GM19240 (cell line): ENCODE results near the gene LDLRAD4.
"Not testable (repeated sequence)": the region's sequence is repeated elsewhere in the genome, so short reads cannot be mapped to it uniquely, and the experiment has no call there.

Source experiments
- DNase-seq: peaks from one replicate; pipeline ENCODE4 v3.0.0; 2011; ENCODE audit warnings: low spot score; ENCODE audit not compliant: insufficient read length

Gene LDLRAD4

GRCh38 chr18:13331846-13332245, 113.3 kb downstream of the LDLRAD4 start:
- DNase-seq: no peak

GRCh38 chr18:13332874-13333273, 114.3 kb downstream of the LDLRAD4 start:
- DNase-seq: no peak

GRCh38 chr18:13335903-13336302, 117.3 kb downstream of the LDLRAD4 start:
- DNase-seq: no peak

- no peak for DNase-seq
Observed at GRCh38 chr18:13336841-13337240, 118.3 kb downstream of the LDLRAD4 start.

GRCh38 chr18:13337369-13337768, 118.8 kb downstream of the LDLRAD4 start:
- DNase-seq: no peak

GRCh38 chr18:13338318-13338717, 119.8 kb downstream of the LDLRAD4 start:
- DNase-seq: no peak

- no peak for DNase-seq
Observed at GRCh38 chr18:13339653-13340052, 121.1 kb downstream of the LDLRAD4 start.

- DNase-seq: not testable (repeated sequence)
Observed at GRCh38 chr18:13346449-13346848, 127.9 kb downstream of the LDLRAD4 start.

- DNase-seq: no peak
Observed at GRCh38 chr18:13353084-13353823, 134.7 kb downstream of the LDLRAD4 start.

GRCh38 chr18:13354402-13354801, 135.8 kb downstream of the LDLRAD4 start:
- no peak for DNase-seq

- no peak for DNase-seq
Observed at GRCh38 chr18:13356032-13356431, 137.5 kb downstream of the LDLRAD4 start.

GRCh38 chr18:13357289-13357688, 138.7 kb downstream of the LDLRAD4 start:
- DNase-seq: no peak

GRCh38 chr18:13359210-13359609, 140.7 kb downstream of the LDLRAD4 start:
- no peak for DNase-seq

- DNase-seq: no peak
Observed at GRCh38 chr18:13361431-13361830, 142.9 kb downstream of the LDLRAD4 start.

- no peak for DNase-seq
Observed at GRCh38 chr18:13362051-13362450, 143.5 kb downstream of the LDLRAD4 start.

- no peak for DNase-seq
Observed at GRCh38 chr18:13362607-13363006, 144.0 kb downstream of the LDLRAD4 start.

GRCh38 chr18:13363359-13363758, 144.8 kb downstream of the LDLRAD4 start:
- no peak for DNase-seq

GRCh38 chr18:13364721-13365205, 146.2 kb downstream of the LDLRAD4 start:
- no peak for DNase-seq

GRCh38 chr18:13366131-13366530, 147.6 kb downstream of the LDLRAD4 start:
- DNase-seq: no peak

- DNase-seq: no peak
Observed at GRCh38 chr18:13366541-13366940, 148.0 kb downstream of the LDLRAD4 start.

- no peak for DNase-seq
Observed at GRCh38 chr18:13366962-13367892, 148.7 kb downstream of the LDLRAD4 start.

GRCh38 chr18:13368080-13368813, 149.7 kb downstream of the LDLRAD4 start:
- no peak for DNase-seq
